Smooth muscle cell (in vitro differentiated cells): ENCODE measurements around the gene UBE3C. TPM values are rescaled to one million over a fixed set of nuclear protein-coding genes. Genes with fewer than 3 reads are reported as not detected.

ENCODE experiments used
- DNase-seq: peaks from one replicate; lab custom pipeline; 2025; ENCODE audit not compliant: unreplicated experiment; lab: John Stamatoyannopoulos, UW
- H2AFZ ChIP-seq: fragments of 200-600 bp; sonication (generic); 2 replicates; pipeline ENCODE4 v1.6.0; 2016; ENCODE audit warnings: antibody characterized with exemption, low read depth, mild to moderate bottlenecking
- H3F3A ChIP-seq: fragments of 200-600 bp; sonication (generic); 2 replicates; pipeline ENCODE4 v1.6.0; 2017; ENCODE audit warnings: antibody characterized with exemption, low read depth
- H3K27ac ChIP-seq: fragments of 200-600 bp; sonication (generic); 2 replicates; pipeline ENCODE4 v1.5.1; 2016; ENCODE audit warnings: low read depth, mild to moderate bottlenecking
- H3K27me3 ChIP-seq: fragments of 200-600 bp; sonication (generic); 2 replicates; pipeline ENCODE4 v1.6.1; 2016; ENCODE audit warnings: low read depth, mild to moderate bottlenecking
- H3K36me3 ChIP-seq: fragments of 200-600 bp; sonication (generic); 2 replicates; pipeline ENCODE4 v1.5.1; 2016; ENCODE audit warnings: low read depth
- H3K4me1 ChIP-seq: fragments of 200-600 bp; sonication (generic); 2 replicates; pipeline ENCODE4 v1.5.1; 2016; ENCODE audit warnings: low read depth
- H3K4me2 ChIP-seq: fragments of 200-600 bp; sonication (generic); 2 replicates; pipeline ENCODE4 v1.6.0; 2016; ENCODE audit warnings: mild to moderate bottlenecking
- H3K4me3 ChIP-seq: fragments of 200-600 bp; sonication (generic); 2 replicates; pipeline ENCODE4 v1.5.1; 2016; ENCODE audit warnings: mild to moderate bottlenecking
- H3K79me2 ChIP-seq: fragments of 200-600 bp; sonication (generic); 2 replicates; pipeline ENCODE4 v1.6.0; 2016; ENCODE audit warnings: low read depth, mild to moderate bottlenecking
- H3K9ac ChIP-seq: fragments of 200-600 bp; sonication (generic); 2 replicates; pipeline ENCODE4 v1.6.0; 2016; ENCODE audit warnings: low read depth
- H3K9me3 ChIP-seq: fragments of 200-600 bp; sonication (generic); replicated peaks from 2 replicates; pipeline ENCODE4 v1.5.1; 2016; ENCODE audit warnings: low read depth
- H4K20me1 ChIP-seq: fragments of 200-600 bp; sonication (generic); 2 replicates; pipeline ENCODE4 v1.6.0; 2016; ENCODE audit warnings: low read depth
- WGBS: methylation state at CpG from one replicate; pipeline ENCODE4 v1.1.7; 2016; ENCODE audit warnings: low lambda C conversion rate; 5-methylcytosine and 5-hydroxymethylcytosine counted together
- polyA plus RNA-seq: library from polyadenylated mRNA; unstranded; fragments of >200 nt; fragmentation: Nextera tagmentation; extraction: Ambion mirVana; gene quantifications from 2 replicates; pipeline ENCODE4 v1.2.1, GENCODE V29; 2016
- total RNA-seq: library from RNA; depleted of rRNA; stranded (reverse); fragments of >200 nt; gene quantifications from 2 replicates; pipeline ENCODE4 v1.2.3, GENCODE V29; 2014
- TF ChIP-seq, protein P1 (sequence below): fragments of 200-600 bp; sonication (generic); IDR thresholded peaks from 2 replicates; pipeline ENCODE4 v1.5.1; 2017; ENCODE audit warnings: borderline replicate concordance, mild to moderate bottlenecking, antibody characterized with exemption; ENCODE audit not compliant: insufficient read depth, poor library complexity, severe bottlenecking

The UBE3C gene
- total and polyA plus RNA-seq, 2 experiments from 2014 or later: 16.3 to 43.1 TPM

DNA sequence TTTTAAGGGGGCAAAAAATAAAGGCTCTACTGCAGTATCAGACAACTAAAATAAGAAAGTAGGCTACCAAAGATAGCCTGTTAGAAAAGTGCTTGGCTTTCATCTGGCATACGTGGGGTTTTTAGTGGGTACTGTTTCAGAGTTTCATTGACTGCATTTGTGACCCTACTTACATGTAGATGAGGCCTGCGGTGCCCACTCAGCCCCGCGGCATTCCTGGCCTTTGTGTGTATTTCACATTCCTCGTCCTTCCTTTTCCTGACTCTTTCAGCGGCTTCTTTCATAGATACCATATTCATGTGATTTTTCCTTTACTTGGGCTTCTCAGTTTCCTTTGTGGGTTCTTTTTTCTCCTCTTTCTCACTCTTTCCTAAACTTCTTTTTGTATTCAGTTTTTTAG lies 50.7 kb downstream of the UBE3C start:
- Histone ChIP-seq H3K27ac (no peak overlapping the region), H3K9ac (no peak overlapping the region), H3K79me2 (no peaks in the 10 kb centered on the region), H2AFZ (no peak overlapping the region), H3K4me2 (no peak overlapping the region), H3K36me3 (peaks cover 35% of the 10 kb centered on the region), H3K4me1 (no peaks in the 10 kb centered on the region), H3K27me3 (no peaks in the 10 kb centered on the region), H3F3A (no peaks in the 10 kb centered on the region), H4K20me1 (peaks cover 16% of the 10 kb centered on the region), H3K4me3 (no peak overlapping the region), H3K9me3 (no peaks in the 10 kb centered on the region)
- 93% methylated on average over 6 of the region's 6 CpGs for WGBS
- no peak for DNase-seq
- TF ChIP-seq, protein P1, sequence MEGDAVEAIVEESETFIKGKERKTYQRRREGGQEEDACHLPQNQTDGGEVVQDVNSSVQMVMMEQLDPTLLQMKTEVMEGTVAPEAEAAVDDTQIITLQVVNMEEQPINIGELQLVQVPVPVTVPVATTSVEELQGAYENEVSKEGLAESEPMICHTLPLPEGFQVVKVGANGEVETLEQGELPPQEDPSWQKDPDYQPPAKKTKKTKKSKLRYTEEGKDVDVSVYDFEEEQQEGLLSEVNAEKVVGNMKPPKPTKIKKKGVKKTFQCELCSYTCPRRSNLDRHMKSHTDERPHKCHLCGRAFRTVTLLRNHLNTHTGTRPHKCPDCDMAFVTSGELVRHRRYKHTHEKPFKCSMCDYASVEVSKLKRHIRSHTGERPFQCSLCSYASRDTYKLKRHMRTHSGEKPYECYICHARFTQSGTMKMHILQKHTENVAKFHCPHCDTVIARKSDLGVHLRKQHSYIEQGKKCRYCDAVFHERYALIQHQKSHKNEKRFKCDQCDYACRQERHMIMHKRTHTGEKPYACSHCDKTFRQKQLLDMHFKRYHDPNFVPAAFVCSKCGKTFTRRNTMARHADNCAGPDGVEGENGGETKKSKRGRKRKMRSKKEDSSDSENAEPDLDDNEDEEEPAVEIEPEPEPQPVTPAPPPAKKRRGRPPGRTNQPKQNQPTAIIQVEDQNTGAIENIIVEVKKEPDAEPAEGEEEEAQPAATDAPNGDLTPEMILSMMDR: no peak

DNA sequence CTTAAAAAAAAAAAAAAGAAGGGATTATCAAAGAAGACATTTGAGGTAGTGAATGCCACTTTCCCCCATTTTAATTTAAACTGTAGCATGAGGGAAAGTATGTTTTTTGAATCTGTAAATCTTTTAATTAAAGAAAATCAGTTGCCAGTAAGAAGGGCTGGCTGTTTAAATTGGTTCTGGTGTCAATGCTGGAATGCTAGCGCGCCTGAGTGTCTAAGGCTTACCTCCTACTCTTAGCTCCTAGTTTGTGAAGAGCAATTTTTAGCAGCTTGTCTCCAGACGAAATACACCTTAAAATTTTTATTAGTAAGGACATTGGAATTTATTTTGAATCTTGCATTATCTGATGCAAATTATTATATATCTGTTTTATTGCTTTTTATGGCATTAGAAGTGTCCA lies 54.1 kb downstream of the UBE3C start:
- H3K79me2 ChIP-seq: no peaks in the 10 kb centered on the region
- no peak overlapping the region for H3K9ac ChIP-seq
- no peaks in the 10 kb centered on the region for H3K9me3 ChIP-seq
- H4K20me1 ChIP-seq: peaks cover 13% of the 10 kb centered on the region
- TF ChIP-seq, protein P1: no peak
- no peaks in the 10 kb centered on the region for H3F3A ChIP-seq
- no peak for DNase-seq
- H3K4me2 ChIP-seq: no peak overlapping the region
- peaks cover 43% of the 10 kb centered on the region for H3K36me3 ChIP-seq
- no peak overlapping the region for H3K4me3 ChIP-seq
- no peaks in the 10 kb centered on the region for H3K27me3 ChIP-seq
- no peak overlapping the region for H2AFZ ChIP-seq
- no peaks in the 10 kb centered on the region for H3K4me1 ChIP-seq
- H3K27ac ChIP-seq: no peak overlapping the region
- WGBS: over 99% methylated on average over 3 of the region's 3 CpGs

DNA sequence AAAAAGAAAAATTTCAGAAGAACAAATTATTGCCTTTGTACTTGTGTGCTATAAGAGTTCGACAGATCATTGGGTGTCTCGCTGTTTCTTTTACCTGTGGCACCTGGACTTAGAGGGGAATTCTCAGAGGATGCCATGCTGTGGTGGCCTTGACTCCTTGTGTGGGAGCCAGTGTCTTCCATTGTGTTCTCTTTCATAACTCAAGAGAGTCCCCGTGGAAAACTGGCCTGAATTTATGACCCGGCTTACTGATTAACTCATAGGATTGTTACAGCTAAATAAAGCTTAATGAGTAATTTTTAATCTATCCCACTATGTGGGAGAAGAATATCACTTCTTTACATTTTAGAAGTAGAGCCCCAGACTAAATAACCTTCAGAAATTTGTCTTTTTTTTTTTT lies 54.5 kb downstream of the UBE3C start:
- Histone ChIP-seq H3K27ac (no peak overlapping the region), H3K4me3 (no peak overlapping the region), H3K79me2 (no peaks in the 10 kb centered on the region), H3F3A (no peaks in the 10 kb centered on the region), H3K36me3 (peaks cover 45% of the 10 kb centered on the region), H3K4me2 (no peak overlapping the region), H3K9me3 (no peaks in the 10 kb centered on the region), H4K20me1 (peaks cover 13% of the 10 kb centered on the region), H3K9ac (no peak overlapping the region), H2AFZ (no peak overlapping the region), H3K4me1 (no peaks in the 10 kb centered on the region), H3K27me3 (no peaks in the 10 kb centered on the region)
- no peak for DNase-seq
- TF ChIP-seq, protein P1: no peak
- 95% methylated on average over 4 of the region's 4 CpGs for WGBS

DNA sequence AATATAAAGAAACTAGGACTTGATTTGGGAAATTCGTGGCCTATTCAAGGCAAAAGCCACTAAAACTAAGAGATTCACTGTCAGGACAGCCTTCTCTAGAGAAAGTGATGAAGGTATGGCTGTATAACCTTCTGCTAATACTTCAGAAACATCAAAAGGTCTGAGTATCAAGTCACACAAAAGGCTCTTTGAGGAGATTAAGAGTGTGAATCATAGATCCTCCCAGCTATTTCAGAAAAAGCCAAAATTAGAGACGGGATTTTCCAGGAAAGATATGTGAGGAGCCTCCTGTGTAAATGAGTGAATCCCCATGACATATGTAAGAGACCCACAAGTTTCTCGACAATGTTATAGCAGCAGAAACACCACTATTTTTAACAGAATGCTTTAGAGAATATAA lies 56.2 kb downstream of the UBE3C start:
- Histone ChIP-seq H3K9me3 (no peaks in the 10 kb centered on the region), H3K79me2 (no peaks in the 10 kb centered on the region), H3K4me1 (no peaks in the 10 kb centered on the region), H3K27me3 (no peaks in the 10 kb centered on the region), H4K20me1 (peaks cover 15% of the 10 kb centered on the region), H3F3A (no peaks in the 10 kb centered on the region), H3K36me3 (peaks cover 43% of the 10 kb centered on the region), H3K27ac (no peak overlapping the region), H3K9ac (no peak overlapping the region), H3K4me3 (no peak overlapping the region), H3K4me2 (no peak overlapping the region), H2AFZ (no peak overlapping the region)
- 86% methylated on average over 3 of the region's 3 CpGs for WGBS
- TF ChIP-seq, protein P1: no peak
- no peak for DNase-seq
